Measurements from ENCODE around the gene OGDHL.

Gene OGDHL

GRCh38 chr10:49688261-49688846, 73.8 kb downstream of the OGDHL start:
- Mint-ChIP-seq H3K36me3 (ENCODE audit: insufficient read depth) (no peaks in the 10 kb centered on the region), H3K4me1 (ENCODE audit: low read depth in 2 of 2) (no peaks in the 10 kb centered on the region), H3K9me3 (peaks cover 0 to 2% of the 10 kb centered on the region in 2 donors), H3K27me3 (peaks cover 56 to 68% of the 10 kb centered on the region in 2 donors), H3K4me3 (no peak overlapping the region), H3K27ac (no peak overlapping the region)
- ATAC-seq (replicated peaks) = no peak
- no peak for DNase-seq

GRCh38 chr10:49686651-49687050, 75.5 kb downstream of the OGDHL start:
- H3K4me1 Mint-ChIP-seq (ENCODE audit: low read depth in 2 of 2) = no peaks in the 10 kb centered on the region
- H3K9me3 Mint-ChIP-seq = peaks cover 2 to 7% of the 10 kb centered on the region in 2 donors
- H3K27me3 Mint-ChIP-seq = peaks cover 46 to 52% of the 10 kb centered on the region in 2 donors
- DNase-seq (no peak), ATAC-seq (replicated peaks) (no peak)
- H3K27ac Mint-ChIP-seq = no peak overlapping the region
- H3K4me3 Mint-ChIP-seq = no peak overlapping the region
- H3K36me3 Mint-ChIP-seq (ENCODE audit: insufficient read depth) = no peaks in the 10 kb centered on the region
